GM19239 (cell line): ENCODE results near the gene EXOC3L2.

Experiments
- DNase-seq: peaks from one replicate; pipeline ENCODE4 v3.0.0; 2011; ENCODE audit warnings: low spot score; ENCODE audit not compliant: insufficient read length
- FAIRE-seq: peaks from 2 replicates; lab custom pipeline; 2011; peaks lifted over from hg19 to GRCh38; lab: Jason Lieb, UNC

The EXOC3L2 gene

DNA sequence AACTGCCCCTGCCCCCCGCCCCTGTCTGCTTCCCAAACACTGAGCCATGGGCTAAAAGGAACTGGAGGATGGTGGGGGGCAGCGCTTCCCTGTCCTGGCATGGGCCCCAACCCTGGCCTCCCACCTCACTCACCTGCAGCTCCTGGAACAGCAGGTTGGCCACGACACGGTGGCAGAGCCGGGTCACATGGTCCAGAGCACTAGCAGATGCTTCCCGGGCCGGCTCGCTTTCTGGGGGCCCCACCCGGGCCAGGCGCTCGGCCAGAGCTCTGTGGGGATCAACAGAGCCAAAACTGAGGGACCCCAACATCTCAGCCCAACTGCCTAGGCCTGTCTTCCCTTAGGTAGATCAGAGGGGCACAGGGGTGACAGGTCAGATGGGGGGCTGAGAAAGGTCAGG lies 20.6 kb downstream of the EXOC3L2 start:
- DNase-seq: no peak

DNA sequence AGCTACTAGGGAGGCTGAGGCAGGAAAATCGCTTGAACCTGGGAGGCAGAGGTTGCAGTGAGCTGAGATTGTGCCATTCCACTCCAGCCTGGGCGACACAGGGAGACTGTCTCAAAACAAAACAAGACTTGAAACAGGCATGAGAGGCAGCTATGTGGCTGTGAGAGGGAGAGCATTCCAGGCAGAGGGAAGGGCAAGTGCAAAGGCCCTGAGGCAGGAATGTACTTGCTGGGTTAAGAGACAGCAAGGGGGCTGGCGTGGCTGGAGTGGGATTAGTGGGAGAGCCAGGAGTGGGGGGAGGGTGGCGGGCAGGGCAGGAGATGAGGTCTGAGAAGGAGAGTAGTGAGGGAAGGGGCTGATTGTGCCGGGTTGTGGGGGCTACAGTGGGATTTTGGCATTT lies 21.3 kb downstream of the EXOC3L2 start:
- FAIRE-seq: no peak
- DNase-seq: no peak

More for the DNA sequence above, 20.6 kb downstream of the EXOC3L2 start:
- FAIRE-seq: no peak

DNA sequence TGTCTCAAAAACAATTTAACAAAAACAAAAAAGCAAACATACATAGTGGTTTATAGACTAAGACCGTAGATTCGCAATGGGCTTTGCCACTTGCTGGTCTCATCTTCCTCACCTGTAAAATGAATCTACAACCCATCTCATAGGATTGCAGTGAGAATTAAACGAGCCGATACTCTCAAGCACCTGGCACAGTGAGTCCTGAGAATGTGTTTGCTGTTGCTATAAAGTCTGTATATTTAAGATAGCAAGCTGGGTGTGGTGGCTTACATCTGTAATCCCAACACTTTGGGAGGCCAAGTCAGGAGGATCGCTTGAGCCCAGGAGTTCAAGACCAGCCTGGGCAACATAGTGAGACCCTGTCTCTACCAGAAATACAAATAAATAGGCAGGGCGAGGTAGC lies 22.5 kb downstream of the EXOC3L2 start:
- DNase-seq (no peak), FAIRE-seq (no peak)

DNA sequence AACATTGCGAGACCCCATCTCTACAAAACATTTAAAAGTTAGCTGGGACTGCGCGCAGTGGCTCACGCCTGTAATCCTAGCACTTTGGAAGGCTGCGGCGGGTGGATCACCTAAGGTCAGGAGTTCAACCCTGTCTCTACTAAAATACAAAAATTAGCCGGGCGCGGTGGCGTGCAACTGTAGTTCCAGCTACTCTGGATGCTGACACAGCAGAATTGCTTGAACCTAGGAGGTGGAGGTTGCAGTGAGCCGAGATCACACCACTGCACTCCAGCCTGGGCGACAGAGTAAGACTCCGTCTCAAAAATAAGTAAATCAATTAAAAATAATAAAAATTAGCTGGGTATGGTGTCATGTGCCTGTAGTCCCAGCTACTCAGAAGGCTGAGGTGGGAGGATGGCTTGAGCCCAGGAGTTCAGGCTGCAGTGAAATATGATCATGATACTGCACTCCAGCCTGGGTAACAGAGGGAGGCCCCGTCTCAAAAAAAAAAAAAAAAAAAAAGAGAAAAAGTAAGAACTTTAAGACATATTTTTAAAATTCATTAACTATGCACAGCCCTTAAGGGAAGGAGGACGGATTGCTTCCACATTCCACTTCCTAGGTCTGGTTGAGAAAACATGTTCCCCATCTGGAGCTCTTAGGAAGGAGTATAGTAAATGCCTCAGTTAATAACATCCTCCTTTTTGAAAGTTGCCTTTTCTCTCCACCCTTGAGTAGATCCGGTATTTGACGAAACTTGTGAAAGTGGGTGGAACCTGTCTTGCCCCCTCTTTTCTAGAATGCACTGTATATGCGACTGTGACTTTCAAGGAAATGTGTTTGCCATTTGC lies 26.1 kb downstream of the EXOC3L2 start:
- no peak for DNase-seq

DNA sequence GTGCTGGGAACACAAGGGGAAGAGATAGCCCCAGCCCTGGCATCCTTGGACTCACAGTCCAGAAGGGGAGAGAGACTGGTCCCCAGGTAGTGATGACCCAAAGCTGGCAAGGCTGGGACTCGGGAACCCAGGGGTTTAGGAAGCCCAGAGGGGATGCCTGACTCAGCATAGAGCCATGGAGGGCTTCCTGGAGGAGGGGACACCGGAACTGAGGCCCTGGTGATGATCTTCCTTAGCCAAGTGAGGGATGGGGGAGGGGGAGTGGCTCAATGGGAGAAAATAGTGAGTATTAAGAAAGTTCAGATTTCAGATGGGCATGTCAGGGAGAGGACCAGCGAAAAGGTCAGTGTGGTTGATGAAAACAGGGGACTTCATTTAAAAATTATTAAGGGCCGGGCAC lies 26.8 kb downstream of the EXOC3L2 start:
- no peak for DNase-seq
- no peak for FAIRE-seq

More for the DNA sequence above, 26.1 kb downstream of the EXOC3L2 start:
- peak; percentile 4 for FAIRE-seq

DNA sequence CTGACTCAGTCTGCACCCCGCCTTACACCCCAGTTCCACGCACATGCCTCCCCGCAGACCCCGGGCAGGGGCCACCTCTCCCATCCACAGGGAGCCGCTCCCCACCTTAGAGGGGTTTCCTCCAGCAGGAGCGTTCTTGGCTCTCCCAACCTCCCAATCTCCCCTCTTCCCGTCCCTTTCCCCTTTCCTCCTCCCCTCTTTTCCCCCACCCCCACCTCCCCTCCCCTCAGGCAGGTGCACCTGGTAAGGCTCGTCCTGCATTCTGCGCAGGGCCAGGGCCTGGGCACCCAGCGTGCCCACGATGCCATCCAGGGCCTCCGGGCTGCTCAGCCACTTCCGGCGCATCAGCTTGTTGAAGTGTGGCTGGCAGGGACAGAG lies 27.3 kb downstream of the EXOC3L2 start:
- FAIRE-seq (no peak), DNase-seq (no peak)

DNA sequence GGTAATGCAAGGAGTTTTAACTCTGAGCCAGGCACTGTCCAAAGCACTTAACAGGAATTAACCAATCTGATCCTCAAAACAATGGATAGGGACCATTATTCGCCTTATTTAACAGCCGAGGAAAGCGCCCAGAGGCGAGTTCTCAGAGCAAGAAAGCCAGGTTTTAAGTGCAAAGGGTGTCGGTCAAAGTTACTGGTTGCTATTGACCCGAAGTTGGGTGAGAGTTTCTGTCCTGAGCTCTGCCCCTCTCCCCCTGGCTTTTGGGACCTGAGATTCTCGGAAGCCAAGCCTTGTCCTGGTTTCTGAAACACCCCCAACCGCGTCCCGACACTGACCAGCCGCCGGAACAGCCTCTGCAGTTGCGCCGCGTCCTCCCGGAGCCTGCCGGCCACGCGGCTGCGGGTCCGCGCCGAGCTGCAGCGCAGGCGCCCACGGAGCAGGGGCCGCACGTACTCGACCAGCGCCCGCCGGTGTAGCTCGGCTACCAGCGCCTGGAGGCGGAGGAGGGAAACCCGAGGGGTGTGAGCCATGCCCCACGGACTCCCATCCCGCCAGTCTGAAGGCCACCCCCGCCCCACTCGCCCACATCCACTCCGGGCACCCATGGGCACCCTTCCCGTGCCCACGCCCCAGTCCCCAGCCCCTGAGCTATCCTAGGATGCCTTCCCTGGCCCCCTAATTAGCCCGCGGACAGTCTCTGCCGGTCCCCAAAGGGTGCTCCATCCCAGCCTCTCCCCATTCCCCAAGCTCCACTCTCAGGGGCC lies 27.8 kb downstream of the EXOC3L2 start:
- FAIRE-seq (no peak), DNase-seq (no peak)

DNA sequence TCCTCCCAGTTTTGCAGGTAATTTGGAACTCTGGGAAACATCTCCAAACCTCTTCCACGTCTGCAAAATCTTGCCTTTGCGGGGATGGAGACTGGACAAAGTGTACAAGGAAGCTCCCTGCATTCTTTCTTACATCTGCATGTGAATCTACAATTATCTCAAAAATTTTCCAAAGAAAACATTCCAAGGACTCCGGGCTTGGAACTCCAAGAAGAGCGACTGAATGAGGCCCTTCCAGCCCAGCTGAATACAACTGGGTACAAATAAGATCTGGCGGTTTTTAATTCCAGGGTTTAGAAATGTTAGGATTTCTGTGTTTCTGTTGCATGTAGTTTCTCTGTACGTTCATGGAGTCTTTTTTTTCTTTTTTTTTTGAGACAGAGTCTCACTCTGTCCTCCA lies 28.5 kb downstream of the EXOC3L2 start:
- no peak for FAIRE-seq
- no peak for DNase-seq

DNA sequence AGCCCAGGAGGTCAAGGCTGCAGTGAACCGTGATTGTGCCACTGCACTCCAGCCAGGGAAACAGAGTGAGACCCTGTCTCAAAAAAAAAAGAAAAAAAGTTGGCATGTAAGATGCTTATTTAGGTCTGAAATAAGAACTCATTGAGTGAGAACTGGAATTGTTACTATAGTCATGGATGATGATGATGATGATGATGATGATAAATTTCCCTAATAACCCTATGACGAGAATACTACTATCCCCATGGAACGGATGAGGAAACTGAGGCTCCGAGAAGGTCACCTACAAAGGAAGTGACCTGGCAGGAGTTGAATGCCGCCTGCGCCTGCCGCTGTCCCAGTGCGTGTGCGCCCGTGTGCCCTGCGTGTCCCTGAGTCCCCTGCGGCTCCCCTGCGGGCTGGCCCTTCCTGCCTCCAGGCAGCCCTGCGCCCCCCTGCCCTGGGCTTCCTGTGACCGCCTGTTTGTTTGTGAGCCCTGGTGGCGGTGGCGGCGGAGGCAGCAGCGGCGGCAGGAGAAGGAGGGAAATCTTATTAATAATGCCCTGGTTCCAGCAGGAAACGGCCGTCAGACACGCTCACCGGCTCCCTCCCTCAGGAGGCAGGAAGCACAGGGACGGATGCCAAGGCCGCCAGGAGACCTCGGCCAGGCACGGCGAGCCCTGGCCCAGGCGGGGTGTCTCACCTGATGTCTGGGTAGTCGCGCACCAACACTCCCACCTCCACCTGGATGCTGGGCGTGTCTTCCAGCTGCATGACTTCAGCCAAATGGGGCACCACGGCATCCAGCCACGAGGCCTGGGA lies 29.6 kb downstream of the EXOC3L2 start:
- no peak for FAIRE-seq

DNA sequence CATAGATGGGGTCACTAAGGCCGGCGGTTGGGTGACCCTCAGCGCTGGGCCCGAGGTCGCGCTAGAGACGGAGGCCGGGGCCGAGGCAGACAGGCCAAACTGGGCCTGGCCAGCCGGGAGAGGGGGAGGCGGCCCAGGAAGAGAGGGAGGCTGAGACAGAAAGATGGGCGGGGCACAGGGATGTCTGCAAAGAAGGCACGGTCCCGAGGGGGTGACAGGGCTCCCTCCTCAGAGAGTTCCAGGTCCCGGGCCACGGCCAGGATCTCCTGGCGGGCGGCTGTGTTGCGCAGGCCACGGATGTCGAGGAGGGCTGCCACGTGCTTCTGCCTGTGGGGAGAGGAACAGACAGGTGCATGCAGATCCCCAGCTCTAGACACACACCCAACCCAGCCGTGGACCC lies 32.2 kb downstream of the EXOC3L2 start:
- FAIRE-seq (no peak), DNase-seq (no peak)

More for the DNA sequence above, 29.6 kb downstream of the EXOC3L2 start:
- DNase-seq: no peak

DNA sequence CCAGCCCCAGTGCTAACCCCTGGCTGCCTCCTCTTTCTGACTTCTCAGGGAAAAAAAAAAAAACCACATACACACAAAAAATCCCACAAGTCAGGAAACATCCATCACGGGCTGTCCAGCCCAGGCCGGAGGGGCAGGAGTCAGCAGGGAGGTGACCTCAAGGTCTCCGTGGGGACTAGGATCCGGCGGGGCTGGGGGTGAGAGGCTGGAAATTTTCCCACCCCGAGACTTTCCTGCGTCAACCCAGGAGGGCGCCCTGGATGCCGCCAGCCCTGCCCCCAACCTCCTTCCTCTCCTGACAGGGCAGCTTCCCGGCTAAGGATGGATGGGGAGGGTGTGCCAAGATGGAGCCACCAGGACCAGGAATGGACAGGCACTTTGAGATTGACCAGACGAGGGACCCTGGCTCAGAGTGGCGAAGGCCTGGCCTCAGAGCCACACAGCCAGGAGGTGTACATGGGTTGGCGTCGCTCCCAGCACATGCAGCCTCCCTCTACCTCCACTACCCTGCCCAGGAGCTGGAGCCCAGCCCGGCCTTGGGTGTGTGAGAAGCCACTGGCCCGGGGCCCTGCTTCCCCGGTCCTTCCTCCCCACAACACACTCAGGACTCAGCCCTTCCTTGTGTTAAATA lies 33.3 kb downstream of the EXOC3L2 start:
- no peak for DNase-seq
- FAIRE-seq: no peak

DNA sequence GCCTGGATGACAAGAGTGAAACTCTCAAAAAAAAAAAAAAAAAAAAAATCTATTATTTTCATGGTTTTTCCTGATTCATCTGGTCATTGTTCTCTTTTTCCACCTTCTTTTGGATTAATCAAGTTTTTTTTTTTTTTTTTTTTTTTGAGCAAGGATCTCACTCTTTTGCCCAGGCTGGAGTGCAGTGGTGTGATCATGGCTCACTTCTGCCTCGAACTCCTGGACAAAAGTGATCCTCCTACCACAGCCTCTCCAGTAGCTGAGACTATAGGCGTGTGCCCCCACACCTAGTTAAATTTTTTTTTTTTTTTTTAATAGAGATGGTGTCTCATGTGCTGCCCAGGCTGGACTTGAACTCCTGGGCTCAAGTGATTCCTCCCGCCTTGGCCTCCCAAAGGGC lies 38.9 kb downstream of the EXOC3L2 start:
- DNase-seq (no peak), FAIRE-seq (no peak)

DNA sequence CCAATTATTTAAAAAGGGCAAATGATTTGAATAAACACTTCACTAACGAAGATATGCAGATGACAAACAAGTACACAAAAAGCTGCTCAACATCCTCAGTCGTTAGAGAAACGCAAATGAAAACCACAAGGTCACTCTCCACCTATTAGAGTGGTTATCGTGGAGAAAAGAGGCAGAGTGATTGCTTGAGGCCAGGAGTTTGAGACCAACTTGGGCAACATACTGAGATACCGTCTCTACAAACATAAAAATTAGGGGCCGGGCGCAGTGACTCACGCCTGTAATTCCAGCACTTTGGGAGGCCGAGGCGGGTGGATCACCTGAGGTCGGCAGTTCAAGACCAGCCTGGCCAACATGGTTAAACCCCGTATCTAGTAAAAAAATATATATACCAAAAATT lies 39.4 kb downstream of the EXOC3L2 start:
- FAIRE-seq: no peak

DNA sequence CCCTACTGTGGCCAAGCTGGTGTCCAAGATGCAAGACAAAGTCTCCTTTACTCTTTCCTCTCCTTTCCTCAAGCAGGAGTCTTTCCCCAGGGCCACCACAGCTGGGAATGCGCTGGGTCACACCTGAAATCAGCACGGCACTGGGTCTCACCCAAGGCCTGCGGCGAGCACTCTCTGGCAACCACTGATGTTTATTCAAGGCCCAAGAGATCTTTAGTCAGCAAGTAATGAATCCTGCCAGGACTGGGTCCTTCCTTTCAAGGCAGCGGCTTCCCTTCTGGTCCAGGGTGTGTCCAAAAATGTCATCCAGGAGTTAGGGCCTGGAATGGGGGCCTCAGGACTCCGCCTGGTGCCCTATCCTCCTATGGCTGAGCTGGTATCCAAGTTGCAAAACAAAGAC lies 42.6 kb downstream of the EXOC3L2 start:
- no peak for FAIRE-seq
- no peak for DNase-seq

More for the DNA sequence above, 39.4 kb downstream of the EXOC3L2 start:
- DNase-seq: no peak

DNA sequence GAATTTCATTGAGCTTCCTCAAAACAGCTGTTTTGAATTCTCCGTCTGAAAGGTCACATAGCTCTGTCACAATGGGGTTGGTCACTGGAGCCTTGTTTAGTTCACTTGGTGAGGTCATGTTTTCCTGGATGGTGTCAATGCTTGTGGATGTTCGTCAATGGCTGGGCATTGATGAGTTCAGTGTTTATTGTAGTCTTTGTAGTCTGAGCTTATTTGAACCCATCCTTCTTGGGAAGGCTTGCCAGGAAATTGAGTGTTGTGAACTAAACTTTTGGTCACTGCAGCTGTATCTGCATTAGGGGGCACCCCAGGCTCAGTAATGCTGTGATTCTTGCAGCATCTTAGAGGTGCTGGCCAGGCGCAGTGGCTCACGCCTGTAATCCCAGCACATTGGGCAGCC lies 44.6 kb downstream of the EXOC3L2 start:
- no peak for FAIRE-seq
- no peak for DNase-seq

DNA sequence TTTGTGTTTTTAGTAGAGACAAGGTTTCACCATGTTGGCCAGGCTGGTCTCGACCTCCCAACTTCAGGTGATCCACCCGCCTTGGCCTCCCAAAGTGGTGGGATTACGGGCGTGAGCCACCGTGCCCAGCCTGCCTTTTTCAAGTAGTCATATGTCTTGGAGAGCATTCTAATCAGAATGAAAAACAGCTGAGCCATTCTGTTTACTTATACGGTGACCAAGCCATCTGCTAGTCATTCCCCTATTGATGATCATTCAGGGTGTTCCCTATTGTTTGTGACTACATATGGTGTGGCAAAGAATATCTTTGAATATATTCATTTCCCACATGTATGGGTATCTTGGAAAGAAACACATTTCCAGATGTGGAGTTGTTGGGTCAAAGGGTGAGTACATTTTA lies 49.4 kb downstream of the EXOC3L2 start:
- FAIRE-seq: no peak
- no peak for DNase-seq

DNA sequence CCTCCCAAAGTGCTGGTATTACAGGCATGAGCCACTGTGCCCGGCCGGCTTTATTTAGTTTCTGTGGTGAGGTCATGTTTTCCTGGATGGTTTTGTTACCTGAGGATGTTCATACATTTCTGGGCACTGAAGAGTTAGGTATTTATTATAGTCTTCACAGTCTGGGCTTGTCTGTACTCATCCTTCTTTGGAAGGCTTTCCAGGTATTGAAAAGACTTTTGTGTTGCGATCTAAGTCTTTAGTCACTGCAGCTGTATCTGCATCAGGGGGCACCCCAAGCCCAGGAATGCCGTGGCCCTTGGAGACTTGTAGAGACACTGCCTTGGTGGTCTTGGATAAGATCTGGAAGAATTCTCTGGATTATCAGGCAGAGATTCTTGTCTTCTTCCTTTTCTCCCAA lies 53.8 kb downstream of the EXOC3L2 start:
- FAIRE-seq: no peak
- DNase-seq: no peak

DNA sequence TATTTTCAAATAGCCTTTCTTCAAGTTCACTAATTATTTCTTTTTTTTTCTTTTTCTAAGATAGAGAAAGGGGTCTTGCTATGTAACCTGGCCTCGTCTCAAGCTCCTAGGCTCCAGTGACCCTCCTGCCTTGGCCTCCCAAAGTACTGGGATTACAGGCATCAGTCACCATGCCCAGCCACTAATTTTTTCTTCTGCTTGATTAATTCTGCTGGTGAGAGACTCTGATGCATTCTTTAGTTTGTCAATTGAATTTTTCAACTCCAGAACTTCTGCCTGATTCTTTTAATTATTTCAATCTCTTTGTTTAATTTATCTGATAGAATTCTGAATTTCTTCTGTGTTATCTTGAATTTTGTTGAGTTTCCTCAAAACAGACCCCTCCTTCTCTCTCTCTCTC lies 55.2 kb downstream of the EXOC3L2 start:
- FAIRE-seq (no peak), DNase-seq (no peak)

DNA sequence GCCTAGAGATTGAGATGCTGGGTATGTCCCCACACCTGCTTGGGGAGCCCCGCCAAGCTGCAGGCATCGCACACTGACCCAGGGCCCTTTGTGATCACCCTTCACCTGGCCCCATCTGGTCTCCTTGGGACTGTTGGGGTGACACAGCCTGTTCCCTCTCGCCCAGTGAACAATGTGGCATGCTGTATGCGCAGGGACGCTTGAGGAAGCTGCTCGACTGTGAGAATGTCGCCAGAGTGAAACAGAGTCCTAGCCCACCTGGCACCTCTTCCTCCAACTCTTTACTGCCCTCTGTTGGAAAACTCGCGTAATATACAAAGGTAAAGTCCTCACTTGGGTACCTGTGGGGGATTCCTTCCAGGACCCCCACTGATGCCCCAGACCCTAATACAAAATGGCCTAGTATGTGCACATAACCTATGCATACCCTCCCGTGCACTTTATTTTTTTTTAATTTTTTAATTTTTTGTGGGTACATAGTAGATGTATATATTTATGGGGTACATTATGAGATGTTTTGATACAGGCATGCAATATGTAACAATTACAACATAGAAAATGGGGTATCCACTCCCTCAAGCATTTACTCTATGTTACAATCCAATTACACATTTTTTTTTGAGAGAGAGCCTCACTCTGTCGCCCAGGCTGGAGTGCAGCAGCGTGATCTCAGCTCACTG lies 57.6 kb downstream of the EXOC3L2 start:
- FAIRE-seq: peak; percentile 84
- peak; percentile 70 for DNase-seq
